Duodenal mucosa (tissue), 2 donors: ENCODE measurements around the gene C1orf87.

Source experiments
- H3K27ac ChIP-seq: one replicate; pipeline ENCODE4 v1.7.0; 2013; ENCODE audit warnings: low read depth, low read length
- H3K27me3 ChIP-seq, 2 donors: one replicate each; pipeline ENCODE4 v1.7.0; 2013; ENCODE audit warnings: low read length in 2 of 2, control low read depth in 1 of 2; ENCODE audit not compliant: insufficient read depth in 2 of 2, control insufficient read depth in 1 of 2
- H3K36me3 ChIP-seq, 2 donors: one replicate each; pipeline ENCODE4 v1.7.0; 2013; ENCODE audit warnings: low read length in 2 of 2, control low read depth in 1 of 2; ENCODE audit not compliant: insufficient read depth in 2 of 2, control insufficient read depth in 1 of 2
- H3K4me1 ChIP-seq, 2 donors: one replicate each; pipeline ENCODE4 v1.7.0; 2013; ENCODE audit warnings: low read length in 2 of 2, control low read depth in 1 of 2; ENCODE audit not compliant: insufficient read depth in 2 of 2, control insufficient read depth in 1 of 2
- H3K4me3 ChIP-seq, 2 donors: one replicate each; pipeline ENCODE4 v1.7.0; 2013; ENCODE audit warnings: low read length in 2 of 2, low read depth in 1 of 2
- H3K9ac ChIP-seq, 2 donors: one replicate each; pipeline ENCODE4 v1.7.0; 2013; ENCODE audit warnings: low read length in 2 of 2, low read depth in 1 of 2
- H3K9me3 ChIP-seq, 2 donors: one replicate each; pipeline ENCODE4 v1.7.0; 2013; ENCODE audit warnings: low read length in 2 of 2, control low read depth in 1 of 2; ENCODE audit not compliant: control insufficient read depth in 1 of 2

Gene C1orf87

DNA sequence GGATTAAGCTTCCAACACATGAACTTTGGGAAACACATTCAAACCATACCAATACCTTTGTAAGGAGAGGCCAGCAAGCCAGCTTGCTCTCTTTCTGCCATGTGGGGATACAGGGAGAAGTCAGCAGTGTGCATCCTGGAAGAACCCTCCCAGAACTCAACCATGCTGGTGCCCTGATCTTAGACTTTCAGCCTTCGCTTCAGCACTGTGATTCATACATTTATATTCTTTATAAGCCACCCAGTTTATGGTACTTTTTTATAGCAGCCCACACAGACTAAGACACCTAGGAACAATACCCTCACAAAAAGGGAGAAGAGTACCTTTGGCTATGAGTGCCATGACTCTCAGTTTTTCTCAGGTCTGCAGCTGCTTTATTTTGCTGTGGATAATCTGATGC lies 35.9 kb downstream of the C1orf87 start:
- Histone ChIP-seq H3K9me3 (no peaks in the 10 kb centered on the region), H3K27ac (no peak overlapping the region), H3K27me3 (no peaks in the 10 kb centered on the region), H3K9ac (no peak overlapping the region), H3K4me1 (no peaks in the 10 kb centered on the region), H3K4me3 (no peak overlapping the region), H3K36me3 (no peaks in the 10 kb centered on the region)

- no peak overlapping the region for H3K4me3 ChIP-seq
- no peaks in the 10 kb centered on the region for H3K36me3 ChIP-seq
- no peak overlapping the region for H3K27ac ChIP-seq
- H3K27me3 ChIP-seq: no peaks in the 10 kb centered on the region
- no peaks in the 10 kb centered on the region for H3K9me3 ChIP-seq
- H3K4me1 ChIP-seq: no peaks in the 10 kb centered on the region
- H3K9ac ChIP-seq: no peak overlapping the region
Measured at GRCh38 chr1:60036856-60037460, 36.6 kb downstream of the C1orf87 start.

- Histone ChIP-seq H3K4me1 (no peaks in the 10 kb centered on the region), H3K9ac (no peak overlapping the region), H3K36me3 (no peaks in the 10 kb centered on the region), H3K4me3 (no peak overlapping the region), H3K9me3 (no peaks in the 10 kb centered on the region), H3K27me3 (no peaks in the 10 kb centered on the region), H3K27ac (no peak overlapping the region)
Measured at GRCh38 chr1:60035921-60036320, 37.6 kb downstream of the C1orf87 start.

GRCh38 chr1:60034999-60035398 lies 38.6 kb downstream of the C1orf87 start:
- Histone ChIP-seq H3K4me3 (no peak overlapping the region), H3K9ac (no peak overlapping the region), H3K9me3 (no peaks in the 10 kb centered on the region), H3K27me3 (no peaks in the 10 kb centered on the region), H3K36me3 (no peaks in the 10 kb centered on the region), H3K27ac (no peak overlapping the region), H3K4me1 (no peaks in the 10 kb centered on the region)

DNA sequence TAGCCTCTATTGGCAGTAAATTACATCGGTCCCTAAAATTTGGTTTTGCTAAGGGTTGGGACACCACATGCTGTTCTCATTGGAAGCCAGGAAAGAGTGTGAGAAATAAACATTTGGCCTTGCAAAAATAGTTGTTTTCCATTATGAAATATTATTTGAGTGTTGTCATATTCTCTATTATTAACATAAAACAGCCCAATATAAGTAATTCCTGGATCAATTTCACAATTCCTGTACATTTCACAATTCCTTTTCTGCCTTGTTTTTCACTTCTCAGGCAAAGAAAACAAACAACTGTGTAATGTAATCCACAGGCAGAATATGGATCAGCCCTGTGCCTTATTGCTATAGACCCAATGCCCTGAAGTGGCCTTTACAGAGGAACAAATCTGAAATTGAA lies 40.5 kb downstream of the C1orf87 start:
- H3K4me1 ChIP-seq: no peaks in the 10 kb centered on the region
- no peak overlapping the region for H3K9ac ChIP-seq
- no peak overlapping the region for H3K27ac ChIP-seq
- H3K27me3 ChIP-seq: no peaks in the 10 kb centered on the region
- H3K9me3 ChIP-seq: no peaks in the 10 kb centered on the region
- no peaks in the 10 kb centered on the region for H3K36me3 ChIP-seq
- H3K4me3 ChIP-seq: no peak overlapping the region

- Histone ChIP-seq H3K4me1 (no peaks in the 10 kb centered on the region), H3K27me3 (no peaks in the 10 kb centered on the region)
Measured at GRCh38 chr1:60031146-60031545, 42.4 kb downstream of the C1orf87 start.

DNA sequence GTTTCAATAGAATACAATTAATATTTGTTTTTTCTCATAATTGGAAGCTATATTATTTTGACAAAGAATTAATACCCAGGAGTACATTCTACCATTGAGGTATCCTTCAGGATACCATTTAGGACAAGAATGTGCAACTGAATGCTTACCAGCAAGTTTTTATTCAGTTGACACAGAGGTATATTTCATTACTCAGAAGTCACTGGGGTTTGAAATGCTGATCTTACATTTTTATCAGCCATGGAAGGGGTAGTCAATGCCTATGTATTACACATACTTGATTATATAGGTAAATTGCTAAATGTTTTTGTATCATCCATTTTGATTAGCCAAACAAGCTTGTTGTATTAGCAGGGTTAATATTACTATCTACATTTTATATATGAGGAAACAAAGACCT lies 48.0 kb downstream of the C1orf87 start:
- Histone ChIP-seq H3K4me1 (no peaks in the 10 kb centered on the region), H3K9me3 (no peaks in the 10 kb centered on the region), H3K9ac (no peak overlapping the region), H3K27me3 (no peaks in the 10 kb centered on the region), H3K4me3 (no peak overlapping the region), H3K27ac (no peak overlapping the region), H3K36me3 (no peaks in the 10 kb centered on the region)

More at GRCh38 chr1:60031146-60031545, 42.4 kb downstream of the C1orf87 start:
- no peaks in the 10 kb centered on the region for H3K36me3 ChIP-seq
- no peak overlapping the region for H3K27ac ChIP-seq
- no peak overlapping the region for H3K4me3 ChIP-seq
- no peak overlapping the region for H3K9ac ChIP-seq
- no peaks in the 10 kb centered on the region for H3K9me3 ChIP-seq

- no peaks in the 10 kb centered on the region for H3K4me1 ChIP-seq
- no peak overlapping the region for H3K27ac ChIP-seq
- H3K36me3 ChIP-seq: no peaks in the 10 kb centered on the region
- H3K27me3 ChIP-seq: no peaks in the 10 kb centered on the region
- H3K9ac ChIP-seq: no peak overlapping the region
- no peak overlapping the region for H3K4me3 ChIP-seq
- H3K9me3 ChIP-seq: no peaks in the 10 kb centered on the region
Measured at GRCh38 chr1:60017508-60018205, 55.9 kb downstream of the C1orf87 start.

DNA sequence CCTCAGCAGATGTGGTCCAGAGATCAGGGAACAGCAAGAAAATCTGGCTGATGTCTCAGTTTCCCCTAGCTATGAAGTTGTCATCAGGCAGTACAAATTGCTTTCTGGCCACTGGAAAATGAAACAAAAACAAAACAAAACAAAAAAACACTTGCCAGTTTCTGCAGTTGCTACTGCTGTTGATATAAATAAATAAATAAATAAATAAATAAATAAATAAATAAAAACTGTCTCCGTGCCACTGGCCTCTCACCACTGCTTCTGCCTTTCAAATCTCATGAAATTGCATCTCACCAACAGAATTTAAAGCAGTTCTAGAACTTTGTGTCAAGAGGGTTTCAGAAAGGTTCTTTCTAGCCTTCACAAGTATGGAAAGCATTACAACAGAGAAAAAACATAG lies 62.9 kb downstream of the C1orf87 start:
- Histone ChIP-seq H3K27ac (no peak overlapping the region), H3K36me3 (no peaks in the 10 kb centered on the region), H3K9ac (no peak overlapping the region), H3K27me3 (no peaks in the 10 kb centered on the region), H3K4me3 (no peak overlapping the region), H3K9me3 (no peaks in the 10 kb centered on the region), H3K4me1 (no peaks in the 10 kb centered on the region)

DNA sequence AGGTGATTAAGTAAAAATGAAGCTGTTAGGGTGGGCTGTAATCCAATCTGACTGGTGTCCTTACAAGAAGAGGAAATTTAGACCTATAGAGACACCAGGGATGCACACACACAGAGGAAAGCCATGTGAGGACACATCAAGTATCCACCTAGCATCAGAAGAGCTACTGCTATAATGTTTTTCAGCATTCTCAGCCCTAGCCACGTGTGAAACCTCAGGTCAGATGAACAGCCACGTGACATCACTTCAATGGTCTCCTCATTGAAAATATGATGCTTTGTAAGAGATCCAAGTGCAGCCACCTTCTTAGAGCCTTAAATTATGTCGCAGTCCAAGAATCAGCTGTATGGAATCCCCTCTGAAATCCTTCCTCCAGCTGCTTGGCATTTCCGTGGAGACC lies 65.1 kb downstream of the C1orf87 start:
- no peak overlapping the region for H3K9ac ChIP-seq
- H3K27ac ChIP-seq: no peak overlapping the region
- H3K9me3 ChIP-seq: no peaks in the 10 kb centered on the region
- no peaks in the 10 kb centered on the region for H3K4me1 ChIP-seq
- no peaks in the 10 kb centered on the region for H3K27me3 ChIP-seq
- H3K4me3 ChIP-seq: no peak overlapping the region
- H3K36me3 ChIP-seq: no peaks in the 10 kb centered on the region
